SIG-M5 treated with dmso at 0.1 percent for 504 hours (cell line): ENCODE measurements around the gene TMTC4.
A peak's percentile ranks its signal among the peaks of the same experiment; 100 is the strongest.
"Not testable (repeated sequence)": the region's sequence is repeated elsewhere in the genome, so short reads cannot be mapped to it uniquely, and the experiment has no call there.

Experiments
- DNase-seq: peaks from one replicate; lab custom pipeline; 2025; ENCODE audit not compliant: unreplicated experiment; lab: John Stamatoyannopoulos, UW

The TMTC4 gene

GRCh38 chr13:100674572-100674871 lies at the start of gene TMTC4:
Gene TMTC4 (minus strand): TSS chr13:100674795. CDS start chr13:100670362, 4,433 bp downstream.
- DNase-seq = no peak

GRCh38 chr13:100722517-100722916 lies 47.9 kb upstream of the TMTC4 start:
- no peak for DNase-seq

GRCh38 chr13:100721885-100722512 lies 47.4 kb upstream of the TMTC4 start:
- peak; percentile 61 for DNase-seq

GRCh38 chr13:100715604-100716003 lies 41.0 kb upstream of the TMTC4 start:
- no peak for DNase-seq

- no peak for DNase-seq
Measured at GRCh38 chr13:100714478-100714877, 39.9 kb upstream of the TMTC4 start.

- DNase-seq = no peak
Measured at GRCh38 chr13:100710176-100710575, 35.6 kb upstream of the TMTC4 start.

GRCh38 chr13:100707818-100708740 lies 33.5 kb upstream of the TMTC4 start:
- no peak for DNase-seq

GRCh38 chr13:100698331-100698730 lies 23.7 kb upstream of the TMTC4 start:
- DNase-seq = not testable (repeated sequence)

- no peak for DNase-seq
Measured at GRCh38 chr13:100695509-100695773, 20.8 kb upstream of the TMTC4 start.

GRCh38 chr13:100694722-100695508 lies 20.3 kb upstream of the TMTC4 start:
- DNase-seq = no peak

- no peak for DNase-seq
Measured at GRCh38 chr13:100689191-100689590, 14.6 kb upstream of the TMTC4 start.

GRCh38 chr13:100680131-100680530 lies 5.5 kb upstream of the TMTC4 start:
- DNase-seq = no peak

- not testable (repeated sequence) for DNase-seq
Measured at GRCh38 chr13:100677128-100677527, 2.5 kb upstream of the TMTC4 start.

- DNase-seq = no peak
Measured at GRCh38 chr13:100675661-100676129, 1.1 kb upstream of the TMTC4 start.

- DNase-seq = peak; percentile 98
Measured at GRCh38 chr13:100674872-100675660, 471 bp upstream of the TMTC4 start.

GRCh38 chr13:100673713-100674571 lies 653 bp downstream of the TMTC4 start:
- DNase-seq = peak; percentile 98

GRCh38 chr13:100673376-100673712 lies 1.3 kb downstream of the TMTC4 start:
- DNase-seq = no peak

GRCh38 chr13:100671389-100672182 lies 3.0 kb downstream of the TMTC4 start:
- no peak for DNase-seq

GRCh38 chr13:100668408-100668807 lies 6.2 kb downstream of the TMTC4 start:
- no peak for DNase-seq
